ENCODE results near the gene PGS1. TPM values are rescaled to one million over a fixed set of nuclear protein-coding genes. Genes with fewer than 3 reads are reported as not detected.

The PGS1 gene
- total and polyA plus RNA-seq, 10 of the 15 experiments (the other 5 are each of a cell fraction or from before 2014, with no cell fraction given), result 1.3 to 37.6 (median 27.4) TPM

GRCh38 chr17:78458091-78458490, 79.6 kb downstream of the PGS1 start:
- Histone ChIP-seq H3K4me1 (ENCODE audit: control insufficient read depth, insufficient read depth, low read length) (no peaks in the 10 kb centered on the region), H3K9ac (ENCODE audit: control insufficient read depth, insufficient read depth, low read length) (no peak overlapping the region), H4K20me1 (ENCODE audit: control insufficient read depth, insufficient read depth) (no peaks in the 10 kb centered on the region), H3K4me2 (ENCODE audit: control insufficient read depth, insufficient read depth) (no peak overlapping the region), H2AFZ (ENCODE audit: control insufficient read depth, low read depth, low read length) (no peak overlapping the region), H3K36me3 (ENCODE audit: control insufficient read depth in 2 of 2, insufficient read depth in 2 of 2, low read length in 1 of 2) (no peaks in the 10 kb centered on the region), H3K9me3 (replicated peaks; ENCODE audit: control insufficient read depth, insufficient read depth, low read length) (no peaks in the 10 kb centered on the region), H3K27ac (ENCODE audit: control insufficient read depth, insufficient read depth) (no peak overlapping the region), H3K79me2 (ENCODE audit: control insufficient read depth, insufficient read depth, low read length) (no peaks in the 10 kb centered on the region), H3K4me3 (no peak overlapping the region), H3K27me3 (replicated peaks in 1 of 2; ENCODE audit: control insufficient read depth in 2 of 2, insufficient read depth in 2 of 2, low read length in 1 of 2) (no peaks in the 10 kb centered on the region)
- ChIA-PET SMC1A (ENCODE audit: uncharacterized antibody, unreplicated experiment) (no interaction called here), CTCF (no interaction called here), POLR2A (no interaction called here), RAD21 (ENCODE audit: unreplicated experiment) (no interaction called here)
- TF ChIP-seq CHD4 (IDR thresholded peaks at IDR 0.05) (no peak), PAX5 (IDR thresholded peaks at IDR 0.05; ENCODE audit: borderline replicate concordance, low read depth, low read length) (no peak), TCF3 (IDR thresholded peaks at IDR 0.05; ENCODE audit: borderline replicate concordance, insufficient read depth, low read depth, low read length) (no peak), ASH2L (IDR thresholded peaks at IDR 0.05; ENCODE audit: borderline replicate concordance, low read depth) (no peak), MTA2 (IDR thresholded peaks at IDR 0.05; ENCODE audit: low read depth) (no peak), SMAD1 (IDR thresholded peaks at IDR 0.05; ENCODE audit: low read depth, partially characterized antibody) (no peak), FOS (IDR thresholded peaks at IDR 0.05; ENCODE audit: borderline replicate concordance, extremely low read depth, insufficient read length) (no peak), NBN (IDR thresholded peaks at IDR 0.05) (no peak), RAD51 (IDR thresholded peaks at IDR 0.05) (no peak), POU2F2 (IDR thresholded peaks at IDR 0.05; ENCODE audit: borderline replicate concordance, low read depth, low read length) (no peak), ZNF274 (IDR thresholded peaks at IDR 0.05; ENCODE audit: insufficient read depth, insufficient read length) (no peak), SRF (IDR thresholded peaks at IDR 0.05; ENCODE audit: low read depth in 2 of 2, low read length in 2 of 2) (no peak), RBBP5 (conservative IDR thresholded peaks at IDR 0.05) (no peak), REST (IDR thresholded peaks at IDR 0.05; ENCODE audit: low read depth, low read length) (no peak), ZNF592 (IDR thresholded peaks at IDR 0.05) (no peak), KAT2A (conservative IDR thresholded peaks at IDR 0.05; ENCODE audit: control insufficient read depth, low read depth, low read length) (no peak), RELA (IDR thresholded peaks at IDR 0.05; ENCODE audit: borderline replicate concordance, partially characterized antibody) (no peak)
- DNase-seq (ENCODE audit: low read depth, low spot score), result no peak
- FAIRE-seq, result no peak
- BruUV-seq (replicated peaks), result no TSS peak
- intact Hi-C loops (cut with micrococcal nuclease; ENCODE audit: unreplicated experiment) (no loop called here), in situ Hi-C loops (cut with MboI) (no loop called here)
- WGBS (ENCODE audit: insufficient coverage, insufficient replicate concordance, low lambda C conversion rate, missing lambda C conversion rate), result 35% methylated on average over 10 of the region's 10 CpGs
- no peak for ATAC-seq
